Memory B cell (primary cell): Measurements from ENCODE around the gene C3orf33.

Source experiments
- ATAC-seq: fragments of 150-1000 bp; cut with Tn5 transposase; 2 replicates; pipeline ENCODE4 v1.10.0; 2021; ENCODE audit warnings: low read depth, mild to moderate bottlenecking, moderate library complexity
- DNase-seq, 2 donors: peaks; one replicate each; pipeline ENCODE4 v3.0.0; 2022; ENCODE audit warnings: low spot score in 2 of 2
- H3K27ac Mint-ChIP-seq: one replicate; pipeline ENCODE4 v1.8.0; 2022; ENCODE audit warnings: mild to moderate bottlenecking, moderate library complexity, mixed read lengths
- H3K27me3 Mint-ChIP-seq: one replicate; pipeline ENCODE4 v1.8.0; 2022; ENCODE audit warnings: mixed read lengths
- H3K36me3 Mint-ChIP-seq: one replicate; pipeline ENCODE4 v1.8.0; 2022; ENCODE audit warnings: mild to moderate bottlenecking, mixed read lengths
- H3K4me1 Mint-ChIP-seq: one replicate; pipeline ENCODE4 v1.8.0; 2022; ENCODE audit warnings: mixed read lengths
- H3K4me3 Mint-ChIP-seq: one replicate; pipeline ENCODE4 v1.8.0; 2022; ENCODE audit warnings: mild to moderate bottlenecking, moderate library complexity, mixed read lengths
- H3K9me3 Mint-ChIP-seq: one replicate; pipeline ENCODE4 v1.8.0; 2022; ENCODE audit warnings: mixed read lengths

Gene C3orf33

DNA sequence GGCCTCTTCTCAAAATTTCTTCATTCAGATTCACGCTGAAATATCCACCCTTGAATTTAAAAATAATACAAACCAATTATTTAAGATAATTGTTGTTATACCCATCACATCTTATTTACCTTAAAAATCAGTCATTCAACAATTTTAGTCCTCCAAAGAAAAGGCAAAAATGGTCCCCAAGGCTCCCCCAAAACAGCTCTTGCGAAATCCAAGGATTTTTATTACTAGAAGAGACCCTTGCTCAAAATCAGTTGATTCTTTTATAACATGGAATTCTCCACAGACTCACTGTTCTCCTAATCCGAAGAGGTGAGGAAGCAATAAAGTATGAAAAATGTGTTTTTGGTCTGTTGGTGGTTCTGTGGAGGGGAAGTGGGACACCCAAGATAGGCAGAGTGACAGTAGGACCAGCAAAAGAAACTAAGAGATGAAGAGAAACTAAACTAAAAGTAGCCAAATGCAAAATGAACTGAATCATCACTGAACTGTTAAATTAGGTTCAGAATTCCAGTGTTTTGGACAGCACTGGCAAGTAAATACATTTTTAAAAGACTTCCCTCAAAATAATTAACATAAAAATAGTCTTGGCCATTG lies 42.1 kb downstream of the C3orf33 start:
- no peaks in the 10 kb centered on the region for H3K9me3 Mint-ChIP-seq
- H3K4me1 Mint-ChIP-seq, result no peaks in the 10 kb centered on the region
- no peak for DNase-seq

DNA sequence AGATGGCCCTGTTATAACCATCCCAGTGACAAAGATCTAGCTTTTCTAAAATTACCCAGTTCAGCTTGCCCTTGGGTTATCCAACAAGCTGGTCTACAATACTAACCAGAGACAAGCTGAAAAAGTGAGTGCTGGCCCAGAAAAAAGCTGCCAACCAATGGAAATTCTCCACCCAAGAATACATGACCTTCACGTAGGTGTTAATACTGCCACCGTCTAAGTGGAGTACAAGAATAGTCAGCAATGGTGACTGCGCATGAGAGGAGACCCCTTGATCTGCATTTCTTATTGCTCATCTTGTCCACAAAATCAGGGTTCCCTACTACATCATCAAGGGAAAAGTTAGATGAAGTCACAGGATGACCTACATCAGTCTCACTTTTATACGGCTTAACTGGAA lies 45.4 kb downstream of the C3orf33 start:
- Mint-ChIP-seq H3K27ac (no peak overlapping the region), H3K9me3 (no peaks in the 10 kb centered on the region), H3K4me3 (no peak overlapping the region)

More for the DNA sequence above, 42.1 kb downstream of the C3orf33 start:
- peaks cover 10% of the 10 kb centered on the region for H3K36me3 Mint-ChIP-seq
- H3K27ac Mint-ChIP-seq, result no peak overlapping the region
- H3K27me3 Mint-ChIP-seq, result no peaks in the 10 kb centered on the region
- no peak overlapping the region for H3K4me3 Mint-ChIP-seq
- no peak for ATAC-seq

DNA sequence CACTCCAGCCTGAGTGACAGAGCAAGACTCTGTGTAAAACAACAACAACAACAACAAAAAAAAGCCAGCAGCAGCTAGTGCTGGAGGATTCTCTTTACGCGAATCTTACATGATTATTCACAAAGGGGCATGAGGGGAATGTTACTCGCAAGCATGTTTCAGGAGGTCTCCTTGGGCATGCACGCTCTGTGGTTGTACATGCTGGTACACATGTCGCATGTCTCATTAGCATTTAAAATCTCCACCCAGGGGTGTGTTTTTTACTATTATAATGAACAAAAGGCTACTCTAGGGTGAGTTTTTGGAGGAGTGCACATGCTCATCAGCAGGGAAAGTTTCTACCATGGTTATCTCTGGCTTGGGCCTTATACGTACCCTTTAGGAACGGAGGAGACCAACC lies 48.5 kb downstream of the C3orf33 start:
- H3K4me3 Mint-ChIP-seq, result no peak overlapping the region
- no peaks in the 10 kb centered on the region for H3K27me3 Mint-ChIP-seq
- H3K27ac Mint-ChIP-seq, result no peak overlapping the region
- peaks cover 7% of the 10 kb centered on the region for H3K36me3 Mint-ChIP-seq
- no peaks in the 10 kb centered on the region for H3K4me1 Mint-ChIP-seq
- DNase-seq (no peak), ATAC-seq (no peak)
- no peaks in the 10 kb centered on the region for H3K9me3 Mint-ChIP-seq

More for the DNA sequence above, 45.4 kb downstream of the C3orf33 start:
- H3K27me3 Mint-ChIP-seq, result no peaks in the 10 kb centered on the region
- ATAC-seq, result no peak
- H3K36me3 Mint-ChIP-seq, result peaks cover 10% of the 10 kb centered on the region
- H3K4me1 Mint-ChIP-seq, result no peaks in the 10 kb centered on the region
- DNase-seq, result no peak

DNA sequence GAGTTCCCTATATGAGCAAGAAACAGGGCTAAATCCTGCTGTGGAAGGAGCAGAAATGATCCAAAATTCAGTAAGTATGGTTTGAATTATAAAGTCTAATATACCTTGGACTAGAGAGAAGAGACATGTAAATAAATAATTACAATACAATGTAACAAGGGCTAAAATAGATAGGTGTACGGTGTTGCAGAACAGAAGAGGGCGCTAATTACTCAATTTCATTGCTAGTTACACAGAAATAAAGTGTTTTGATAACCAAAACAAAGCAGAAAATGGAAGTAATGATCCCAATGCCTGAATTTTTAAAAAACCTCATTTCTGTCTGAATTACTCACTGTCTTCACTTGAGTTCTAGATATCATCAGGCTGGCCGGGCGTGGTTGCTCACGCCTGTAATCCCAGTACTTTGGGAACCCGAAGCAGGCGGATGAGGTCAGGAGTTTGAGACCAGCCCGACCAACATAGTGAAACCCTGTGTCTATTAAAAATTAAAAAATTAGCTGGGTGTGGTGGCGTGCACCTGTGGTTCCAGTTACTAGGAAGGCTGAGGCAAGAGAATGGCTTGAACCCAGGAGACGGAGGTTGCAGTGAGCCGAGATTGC lies 52.9 kb downstream of the C3orf33 start:
- Mint-ChIP-seq H3K4me3 (no peak overlapping the region), H3K27ac (no peak overlapping the region), H3K36me3 (no peaks in the 10 kb centered on the region), H3K4me1 (no peaks in the 10 kb centered on the region), H3K27me3 (no peaks in the 10 kb centered on the region), H3K9me3 (no peaks in the 10 kb centered on the region)
- ATAC-seq, result no peak
- no peak for DNase-seq

DNA sequence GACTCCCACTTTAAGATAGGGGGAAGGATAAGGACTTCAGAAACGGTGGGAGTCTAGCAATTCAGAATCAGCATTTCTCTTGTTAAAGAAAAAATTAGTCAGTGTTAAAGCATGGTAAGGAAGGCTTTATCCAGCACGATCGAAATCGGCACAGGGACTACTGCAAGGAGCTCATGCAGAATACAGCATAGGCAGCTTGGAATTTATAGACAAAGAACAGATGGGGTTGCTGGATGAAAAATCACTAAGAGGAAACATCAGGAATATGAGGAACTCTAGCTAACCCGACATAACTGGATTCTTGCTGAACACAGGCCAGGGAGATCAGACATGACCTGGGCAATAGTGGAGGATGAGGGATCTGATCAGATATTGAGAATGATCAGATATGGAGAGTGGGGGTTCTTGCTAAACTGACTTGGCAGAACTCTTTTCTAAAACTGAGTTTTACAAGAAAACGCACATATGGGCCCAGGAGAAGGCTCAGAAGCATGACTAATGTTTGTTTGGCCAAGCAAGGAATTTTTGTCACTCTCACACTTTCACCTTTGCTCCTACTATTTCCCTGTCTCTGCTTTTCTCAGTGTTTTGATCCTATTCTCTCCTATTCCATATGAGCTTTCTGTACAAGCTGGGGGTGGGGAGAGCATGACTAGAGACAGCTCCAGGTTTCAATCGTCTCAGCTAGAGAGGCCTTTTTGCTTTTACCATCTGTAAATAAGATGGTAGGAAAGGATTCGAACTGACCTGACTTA lies 57.3 kb downstream of the C3orf33 start:
- DNase-seq (no peak), ATAC-seq (no peak)
- no peaks in the 10 kb centered on the region for H3K27me3 Mint-ChIP-seq
- peaks cover 10% of the 10 kb centered on the region for H3K4me1 Mint-ChIP-seq
- H3K4me3 Mint-ChIP-seq, result no peak overlapping the region
- peak overlapping the region; percentile 29 for H3K27ac Mint-ChIP-seq
- no peaks in the 10 kb centered on the region for H3K36me3 Mint-ChIP-seq
- no peaks in the 10 kb centered on the region for H3K9me3 Mint-ChIP-seq

DNA sequence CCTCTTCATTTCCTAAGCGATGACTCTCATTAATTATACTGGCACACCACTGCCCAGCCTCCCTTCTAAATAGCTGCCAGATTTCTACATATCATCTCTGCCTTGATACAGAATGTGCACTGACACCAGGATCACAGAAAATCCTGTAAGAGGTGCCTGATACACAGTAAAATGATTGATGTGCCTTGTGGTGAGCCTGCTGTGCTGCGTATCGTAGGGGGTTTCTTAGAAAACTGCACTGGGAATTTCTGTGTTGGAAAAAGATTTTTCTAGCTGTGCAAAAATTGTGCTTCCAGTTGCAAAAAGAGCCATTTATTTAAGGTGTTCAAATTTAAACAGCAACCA lies 58.2 kb downstream of the C3orf33 start:
- Mint-ChIP-seq H3K36me3 (no peaks in the 10 kb centered on the region), H3K9me3 (no peaks in the 10 kb centered on the region), H3K27ac (peak overlapping the region; percentile 29), H3K4me3 (no peak overlapping the region), H3K27me3 (no peaks in the 10 kb centered on the region), H3K4me1 (peaks cover 13% of the 10 kb centered on the region)
- no peak for ATAC-seq
- DNase-seq, result no peak

DNA sequence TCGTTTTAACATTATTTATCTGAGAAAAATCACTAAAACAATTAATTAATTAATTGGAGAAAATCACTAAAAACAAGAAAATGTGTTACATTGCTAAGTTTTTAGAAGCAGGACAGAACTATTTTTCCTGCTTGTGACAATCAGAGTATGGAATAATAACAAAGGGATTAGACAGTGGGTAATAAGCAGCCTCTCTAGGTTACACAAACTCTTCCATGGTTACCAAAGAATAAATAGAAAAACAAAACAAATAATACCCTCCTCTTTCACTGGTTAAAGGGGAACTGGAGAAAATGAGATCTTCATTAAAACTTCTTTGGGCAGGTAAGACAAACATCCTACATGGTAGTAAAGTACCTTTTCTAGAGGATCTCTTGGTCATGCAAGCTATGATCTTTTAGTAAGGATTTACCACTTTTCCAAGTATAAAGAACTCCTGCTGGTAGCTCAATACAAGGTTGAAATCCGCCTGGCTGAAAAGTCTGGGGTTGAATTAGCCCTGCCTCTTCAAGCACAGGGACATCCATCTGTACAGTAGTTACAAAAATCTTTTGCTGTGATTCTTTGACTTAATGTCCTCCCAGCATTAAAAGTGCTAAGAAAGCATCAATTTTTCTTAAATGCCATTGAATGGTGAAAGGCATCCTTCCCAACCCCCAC lies 58.7 kb downstream of the C3orf33 start:
- peaks cover 2% of the 10 kb centered on the region for H3K27me3 Mint-ChIP-seq

DNA sequence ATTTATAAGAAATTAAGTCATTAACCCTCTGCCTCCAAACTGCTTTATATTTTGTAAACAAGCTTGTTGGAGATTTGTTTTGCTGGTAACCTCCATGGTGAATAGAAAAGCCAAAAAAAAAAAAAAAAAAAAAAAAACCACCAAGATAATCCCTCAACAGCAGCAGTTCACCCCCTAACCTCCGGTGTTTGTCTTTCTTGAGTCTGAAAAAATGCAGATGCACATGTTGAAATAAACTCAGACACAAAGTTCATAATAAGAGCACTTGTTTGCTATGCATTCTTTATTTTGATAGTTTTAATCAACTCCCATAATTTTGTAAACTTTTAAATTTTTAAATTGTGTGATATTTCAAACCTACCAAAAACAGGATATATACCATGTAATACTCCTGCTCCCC lies 59.4 kb downstream of the C3orf33 start:
- Mint-ChIP-seq H3K27ac (peak overlapping the region; percentile 26), H3K36me3 (no peaks in the 10 kb centered on the region), H3K4me1 (peaks cover 13% of the 10 kb centered on the region), H3K9me3 (no peaks in the 10 kb centered on the region), H3K4me3 (no peak overlapping the region), H3K27me3 (peaks cover 4% of the 10 kb centered on the region)
- DNase-seq (no peak), ATAC-seq (no peak)

More for the DNA sequence above, 58.7 kb downstream of the C3orf33 start:
- Mint-ChIP-seq H3K36me3 (no peaks in the 10 kb centered on the region), H3K4me1 (peaks cover 13% of the 10 kb centered on the region), H3K4me3 (no peak overlapping the region), H3K9me3 (no peaks in the 10 kb centered on the region), H3K27ac (peak overlapping the region; percentile 29)
- no peak for DNase-seq
- ATAC-seq, result no peak

DNA sequence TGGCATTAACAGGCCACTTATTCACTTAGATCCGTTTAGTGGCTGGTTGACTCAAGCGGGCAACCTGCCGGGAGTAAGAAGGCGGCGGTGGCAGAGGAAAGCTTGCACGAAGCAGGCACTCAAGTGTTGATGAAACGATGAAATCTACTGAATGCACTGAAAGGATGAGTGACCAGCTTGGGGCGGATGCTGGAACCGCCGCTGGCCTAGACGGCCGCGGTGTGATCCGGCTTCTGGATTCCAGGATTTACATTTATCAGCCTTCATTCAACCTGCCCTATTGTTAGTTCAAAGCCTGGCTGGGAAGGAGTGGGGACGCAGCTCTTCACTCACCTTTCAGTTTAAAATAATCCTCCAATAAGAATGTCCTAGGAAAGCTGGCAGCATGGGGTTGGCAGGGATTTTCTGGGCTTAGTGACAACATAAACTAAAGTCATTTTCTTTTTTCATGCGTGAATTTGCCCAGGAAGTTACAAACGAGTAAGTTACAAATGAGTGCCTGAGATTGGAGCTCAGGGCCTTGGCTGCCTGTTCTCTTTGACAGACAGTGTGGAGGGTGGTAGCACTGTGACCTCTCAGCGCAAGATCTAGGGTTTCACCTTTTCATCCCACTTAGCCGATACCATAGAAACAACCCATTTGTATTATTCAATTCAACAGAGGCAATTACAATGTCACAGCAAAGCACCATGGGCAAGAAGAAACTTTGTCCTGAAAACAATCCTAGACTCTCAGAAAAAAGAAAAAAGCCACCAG lies 60.1 kb downstream of the C3orf33 start:
- Mint-ChIP-seq H3K4me1 (peaks cover 13% of the 10 kb centered on the region), H3K4me3 (peak overlapping the region; percentile 52), H3K27me3 (peaks cover 4% of the 10 kb centered on the region), H3K9me3 (no peaks in the 10 kb centered on the region), H3K36me3 (no peaks in the 10 kb centered on the region), H3K27ac (no peak overlapping the region)
- DNase-seq, result no peak
- no peak for ATAC-seq

DNA sequence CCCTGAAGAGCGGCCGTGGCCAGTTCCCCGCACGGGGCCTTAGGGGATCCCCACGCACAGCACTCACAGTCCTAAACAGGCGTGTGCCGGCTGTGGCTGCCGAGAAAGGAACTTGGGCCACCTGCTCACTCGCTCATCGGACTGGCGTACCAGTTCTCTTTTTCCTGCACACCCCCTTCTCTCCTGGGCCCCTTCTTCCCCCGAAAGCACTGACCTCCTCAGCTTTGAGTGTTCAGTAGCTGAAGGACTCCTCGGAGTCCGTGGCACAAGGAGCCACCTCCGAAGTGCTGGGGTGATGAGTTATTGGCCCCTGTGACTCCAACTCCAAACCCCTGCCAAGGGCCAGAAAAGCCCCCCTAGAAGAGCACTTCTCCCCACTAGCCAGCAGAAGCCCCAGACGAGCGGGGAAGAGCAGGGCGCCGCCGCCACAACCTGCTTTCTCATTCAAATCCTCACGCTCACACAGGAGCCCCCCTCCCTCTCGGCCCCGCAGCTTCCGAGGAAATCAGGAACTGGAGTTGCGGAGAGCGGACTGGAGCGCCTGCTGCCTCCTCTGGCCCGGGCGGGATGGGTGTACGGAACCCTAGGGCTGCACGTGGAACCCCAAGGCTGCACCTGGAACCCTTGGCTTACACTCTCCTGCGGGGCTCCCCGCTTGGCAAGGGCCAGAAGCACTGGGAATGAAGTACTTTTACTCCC lies 61.3 kb downstream of the C3orf33 start, which contains the start of gene PLCH1:
TSS of gene PLCH1 (minus strand) at position 446 of the 699 bp plus-strand sequence. CDS start 40,847 bp downstream, outside the sequence.
- H3K4me3 Mint-ChIP-seq, result peak within 1 kb of the TSS; percentile 91
- H3K27ac Mint-ChIP-seq, result peak within 1 kb of the TSS; percentile 67
- peaks cover 13% of the 10 kb centered on the region for H3K4me1 Mint-ChIP-seq
- H3K9me3 Mint-ChIP-seq, result no peaks in the 10 kb centered on the region
- ATAC-seq (peak; percentile 87), DNase-seq (peak; percentile 37 to 41)
- no peaks in the 10 kb centered on the region for H3K36me3 Mint-ChIP-seq
- H3K27me3 Mint-ChIP-seq, result peaks cover 4% of the 10 kb centered on the region

DNA sequence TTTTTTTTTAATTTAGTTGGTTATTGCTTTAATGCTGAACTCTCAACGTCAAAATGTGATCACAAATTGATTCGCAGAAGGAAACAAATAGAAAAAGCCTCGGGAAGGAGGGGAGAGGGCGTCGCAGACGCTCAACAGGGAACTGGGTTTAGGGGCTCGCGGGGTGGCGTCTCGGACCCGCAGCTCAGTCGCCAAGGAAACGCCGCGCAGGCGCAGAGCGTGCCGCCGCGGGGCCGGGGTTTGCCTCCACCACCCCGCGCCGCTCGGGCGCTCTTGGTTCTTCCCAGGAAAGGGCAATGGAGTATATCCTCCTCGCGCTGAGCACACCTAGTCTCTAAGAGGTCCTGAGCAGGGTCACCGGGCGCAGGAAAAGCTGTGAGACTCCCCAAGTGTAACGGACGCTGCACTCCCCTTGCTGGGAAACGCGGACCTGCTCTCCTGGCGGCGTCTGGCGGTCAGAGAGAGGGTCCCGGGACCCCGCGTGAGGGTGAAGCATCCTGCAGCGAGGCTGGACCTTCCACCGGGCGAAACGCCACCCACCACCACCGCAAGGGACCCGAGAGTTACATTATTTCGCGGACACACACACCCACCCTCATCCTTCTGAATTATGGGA lies 62.0 kb downstream of the C3orf33 start:
- peak overlapping the region; percentile 67 for H3K27ac Mint-ChIP-seq
- H3K36me3 Mint-ChIP-seq, result no peaks in the 10 kb centered on the region
- H3K9me3 Mint-ChIP-seq, result no peaks in the 10 kb centered on the region
- H3K27me3 Mint-ChIP-seq, result peaks cover 7% of the 10 kb centered on the region
- ATAC-seq (peak; percentile 30), DNase-seq (peak; percentile 16 to 21)
- H3K4me3 Mint-ChIP-seq, result peak overlapping the region; percentile 91
- H3K4me1 Mint-ChIP-seq, result peaks cover 13% of the 10 kb centered on the region

DNA sequence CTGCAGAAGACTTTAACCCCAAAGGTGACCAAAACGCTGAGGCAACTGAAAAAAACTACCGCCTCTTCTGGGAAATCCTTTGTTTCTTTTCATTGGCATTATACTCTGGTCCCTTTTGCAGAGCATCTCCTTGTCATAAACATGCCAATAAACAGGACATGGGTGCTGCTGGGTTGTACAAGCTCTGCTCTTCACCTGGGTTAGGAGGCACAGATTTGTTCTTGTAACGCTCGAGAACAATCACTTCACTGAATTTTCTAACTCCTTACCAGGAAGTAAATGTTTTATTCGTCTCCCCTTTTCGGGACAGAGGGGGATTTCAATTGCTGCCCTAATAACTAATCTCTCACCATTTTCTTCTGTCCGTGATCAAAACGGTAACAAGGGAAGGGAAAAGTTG lies 62.5 kb downstream of the C3orf33 start:
- Mint-ChIP-seq H3K9me3 (no peaks in the 10 kb centered on the region), H3K4me1 (peaks cover 13% of the 10 kb centered on the region), H3K27ac (no peak overlapping the region), H3K4me3 (peak overlapping the region; percentile 91), H3K36me3 (no peaks in the 10 kb centered on the region), H3K27me3 (peaks cover 9% of the 10 kb centered on the region)
- no peak for ATAC-seq
- no peak for DNase-seq
